ENCODE measurements around the gene PSIP1.
"Not testable (repeated sequence)": the region's sequence is repeated elsewhere in the genome, so short reads cannot be mapped to it uniquely, and the experiment has no call there.

PSIP1 gene

DNA sequence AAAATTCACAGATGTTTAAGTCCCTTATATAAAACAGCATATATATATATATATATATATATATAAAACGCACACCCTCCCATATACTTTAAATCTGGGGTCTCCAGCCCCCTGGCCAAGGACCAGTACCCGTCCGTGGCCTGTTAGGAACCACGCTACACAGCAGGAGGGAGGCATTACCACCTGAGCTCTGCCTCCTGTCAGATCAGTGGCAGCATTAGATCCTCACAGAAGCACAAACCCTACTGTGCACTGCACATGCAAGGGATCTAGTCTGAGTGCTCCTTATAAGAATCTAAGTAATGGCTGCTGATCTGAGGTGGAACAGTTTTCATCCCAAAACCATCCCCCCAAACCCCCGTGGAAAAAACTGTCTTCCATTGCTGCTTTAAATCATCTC is 9.0 kb downstream of the PSIP1 start:
- DNase-seq (ENCODE audit: low read depth): no peak

DNA sequence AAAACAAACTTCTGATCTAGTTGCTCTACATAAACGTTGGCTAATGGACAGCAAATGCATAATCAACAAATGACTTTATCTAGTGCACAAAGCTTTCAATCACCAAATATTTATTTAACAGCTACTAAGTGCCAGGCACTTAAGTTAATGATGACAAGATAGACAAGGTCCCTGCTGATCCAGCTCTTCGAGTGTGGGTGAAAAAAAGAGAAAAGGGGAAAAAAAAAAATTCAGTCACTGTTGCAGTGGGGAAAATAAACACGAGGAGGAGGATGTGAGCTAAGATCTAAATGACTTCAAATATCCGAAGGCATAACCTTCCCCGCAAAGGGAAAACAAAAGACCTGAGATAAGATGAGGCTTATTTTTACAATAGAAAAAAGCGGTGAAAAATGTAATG is 9.6 kb downstream of the PSIP1 start:
- no peak for DNase-seq (ENCODE audit: low read depth)

- DNase-seq (ENCODE audit: low read depth): no peak
Measured at GRCh38 chr9:15499139-15499538, 11.6 kb downstream of the PSIP1 start.

DNA sequence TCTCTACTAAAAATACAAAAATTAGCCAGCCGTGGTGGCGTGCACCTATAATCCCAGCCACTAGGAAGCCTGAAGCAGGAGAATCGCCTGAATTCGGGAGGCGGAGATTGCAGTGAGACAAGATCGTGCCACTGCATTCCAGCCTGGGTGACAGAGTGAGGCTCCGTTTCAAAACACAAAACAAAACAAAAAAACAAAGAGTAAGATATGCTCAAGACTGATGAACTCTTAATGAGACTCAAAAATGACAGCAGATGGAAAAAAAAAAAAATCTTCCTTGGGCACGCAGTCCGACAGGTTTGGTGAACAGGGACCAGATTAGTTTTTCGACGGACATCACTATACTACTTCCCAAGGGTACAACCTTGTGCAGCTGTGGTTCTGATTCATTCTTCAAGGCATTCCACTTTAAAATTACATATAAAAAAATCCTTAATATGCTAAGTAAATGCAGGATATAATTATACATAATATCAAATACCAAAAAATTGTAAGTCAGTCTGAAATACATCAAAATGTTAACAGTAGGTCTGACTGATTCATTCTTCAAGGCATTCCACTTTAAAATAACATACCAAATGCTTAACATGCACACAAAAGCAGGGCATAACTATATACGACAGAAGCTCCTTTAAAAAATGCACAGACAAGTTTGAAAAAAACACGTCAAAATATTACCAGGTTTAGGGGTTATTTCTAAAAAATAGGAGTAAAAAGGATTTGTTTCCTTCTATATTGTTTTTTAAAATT is 12.3 kb downstream of the PSIP1 start:
- no peak for DNase-seq (ENCODE audit: low read depth)

- DNase-seq (ENCODE audit: low read depth): no peak
Measured at GRCh38 chr9:15492485-15493150, 18.2 kb downstream of the PSIP1 start.

GRCh38 chr9:15491950-15492349 is 18.8 kb downstream of the PSIP1 start:
- DNase-seq (ENCODE audit: low read depth): no peak

- no peak for DNase-seq (ENCODE audit: low read depth)
Measured at GRCh38 chr9:15485836-15486666, 24.7 kb downstream of the PSIP1 start.

GRCh38 chr9:15484802-15485201 is 26.0 kb downstream of the PSIP1 start:
- DNase-seq (ENCODE audit: low read depth): no peak

- DNase-seq (ENCODE audit: low read depth): no peak
Measured at GRCh38 chr9:15482146-15482545, 28.6 kb downstream of the PSIP1 start.

DNA sequence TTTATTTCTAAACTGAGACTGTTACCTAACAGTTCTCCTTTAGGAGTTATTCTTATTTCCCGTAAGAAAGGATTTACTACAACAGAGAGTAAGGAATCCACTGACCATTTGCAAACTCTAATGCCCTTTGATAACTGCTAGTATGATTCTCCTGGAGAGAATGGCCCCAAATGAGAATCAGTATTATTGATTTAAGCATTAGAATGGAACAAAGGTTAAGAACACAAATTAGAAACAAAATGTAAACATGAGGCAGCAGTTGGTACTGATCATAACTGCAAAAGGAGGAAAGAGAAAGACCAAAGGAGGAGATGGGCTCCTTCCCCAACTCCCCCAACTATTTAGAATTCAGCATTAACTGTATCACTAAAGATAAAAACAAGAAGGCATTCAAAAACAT is 30.7 kb downstream of the PSIP1 start:
- DNase-seq (ENCODE audit: low read depth): no peak

GRCh38 chr9:15475923-15476536 is 34.7 kb downstream of the PSIP1 start:
- DNase-seq (ENCODE audit: low read depth): no peak

DNA sequence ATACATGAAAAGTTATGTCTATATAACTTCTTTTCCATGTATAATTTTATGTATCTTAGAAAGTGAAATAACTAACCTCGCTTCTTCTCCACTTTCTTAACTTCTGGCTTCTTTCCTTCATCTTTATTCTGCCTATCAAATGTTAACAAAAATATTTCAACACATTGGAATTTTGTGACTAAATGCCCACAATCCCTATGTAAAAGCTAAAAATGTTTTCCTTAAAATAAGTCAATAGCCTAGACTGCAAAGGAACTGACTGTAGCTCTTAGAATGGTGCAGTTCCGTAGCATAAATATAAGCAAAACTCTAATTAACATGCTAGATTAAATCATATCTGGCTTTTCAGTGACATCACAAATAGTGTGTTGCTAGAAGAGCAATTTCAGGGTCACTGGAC is 40.9 kb downstream of the PSIP1 start:
- DNase-seq (ENCODE audit: low read depth): no peak

- no peak for DNase-seq (ENCODE audit: low read depth)
Measured at GRCh38 chr9:15469406-15469805, 41.4 kb downstream of the PSIP1 start.

DNA sequence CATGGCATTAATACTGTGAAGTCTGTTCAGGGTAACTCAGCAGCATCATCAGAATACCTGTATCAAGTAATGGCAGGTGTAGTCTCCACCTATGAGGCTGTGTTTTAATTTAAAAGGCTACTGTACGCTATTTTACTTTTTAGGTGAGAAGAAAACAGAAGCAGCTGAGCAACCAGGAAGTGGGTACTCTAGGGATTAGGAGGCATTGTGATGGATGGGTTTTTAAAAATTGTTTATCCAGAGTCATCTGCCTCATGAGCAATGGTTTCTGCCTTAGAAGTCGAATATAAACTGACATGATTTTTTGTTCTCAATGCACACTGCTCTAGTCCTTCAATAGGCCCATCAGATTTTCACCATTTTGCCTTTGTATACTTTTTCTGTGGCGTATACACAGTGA is 42.6 kb downstream of the PSIP1 start:
- DNase-seq (ENCODE audit: low read depth): no peak

DNA sequence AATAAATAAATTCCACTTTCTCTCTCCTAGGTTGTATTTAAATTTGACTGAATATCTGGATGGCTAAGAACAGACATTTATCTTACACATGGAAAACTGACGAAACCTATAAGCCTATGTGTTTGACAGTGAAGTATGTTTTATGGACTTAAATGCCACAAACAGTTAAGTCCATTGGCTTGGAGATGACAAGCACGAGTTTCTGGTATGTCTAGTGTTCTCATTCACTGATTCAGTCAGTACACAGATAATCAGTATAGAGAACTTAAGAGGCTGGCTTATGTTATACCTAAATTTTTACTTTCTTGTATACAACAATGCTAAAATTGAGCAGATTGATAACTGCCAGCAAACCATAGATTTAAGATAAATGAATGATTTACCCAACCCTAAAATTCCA is 49.2 kb downstream of the PSIP1 start:
- no peak for DNase-seq (ENCODE audit: low read depth)

GRCh38 chr9:15461056-15461455 is 49.7 kb downstream of the PSIP1 start:
- DNase-seq (ENCODE audit: low read depth): no peak

DNA sequence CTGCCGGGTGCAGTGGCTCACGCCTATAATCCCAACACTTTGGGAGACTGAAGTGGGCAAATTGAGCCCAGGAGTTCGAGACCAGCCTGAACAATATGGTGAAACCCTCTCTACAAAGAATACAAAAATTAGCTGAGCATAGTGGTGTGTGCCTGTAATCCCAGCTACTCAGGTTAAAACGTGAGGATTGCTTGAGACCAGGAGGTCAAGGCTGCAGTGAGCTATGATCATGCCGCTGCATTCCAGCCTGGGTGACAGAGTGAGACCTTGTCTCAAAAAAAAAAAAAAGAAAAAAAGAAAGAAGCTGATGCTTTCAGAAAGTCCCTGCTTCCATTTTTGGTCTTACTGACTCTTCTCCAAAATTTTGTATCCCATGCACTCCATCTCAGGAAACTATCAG is 56.8 kb downstream of the PSIP1 start:
- no peak for DNase-seq (ENCODE audit: low read depth)

DNA sequence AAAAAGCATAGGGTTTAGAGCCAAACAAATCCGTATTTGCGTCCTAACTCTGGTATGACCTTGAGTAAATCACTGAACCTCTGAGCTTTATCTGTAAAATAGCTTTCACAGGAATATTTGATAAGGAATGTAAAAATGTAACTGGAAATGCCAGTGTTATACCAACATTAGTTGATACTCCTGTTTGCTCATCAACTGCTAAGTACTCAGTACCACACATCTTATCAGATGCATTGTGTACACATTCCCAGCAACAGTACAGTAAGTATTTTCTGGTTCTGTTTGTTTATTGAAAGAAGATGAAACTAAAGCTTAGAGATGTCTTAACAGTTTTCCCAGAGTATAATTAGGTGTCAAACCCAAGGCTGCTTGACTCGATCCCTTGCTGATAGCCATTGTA is 66.6 kb downstream of the PSIP1 start:
- DNase-seq (ENCODE audit: low read depth): no peak

DNA sequence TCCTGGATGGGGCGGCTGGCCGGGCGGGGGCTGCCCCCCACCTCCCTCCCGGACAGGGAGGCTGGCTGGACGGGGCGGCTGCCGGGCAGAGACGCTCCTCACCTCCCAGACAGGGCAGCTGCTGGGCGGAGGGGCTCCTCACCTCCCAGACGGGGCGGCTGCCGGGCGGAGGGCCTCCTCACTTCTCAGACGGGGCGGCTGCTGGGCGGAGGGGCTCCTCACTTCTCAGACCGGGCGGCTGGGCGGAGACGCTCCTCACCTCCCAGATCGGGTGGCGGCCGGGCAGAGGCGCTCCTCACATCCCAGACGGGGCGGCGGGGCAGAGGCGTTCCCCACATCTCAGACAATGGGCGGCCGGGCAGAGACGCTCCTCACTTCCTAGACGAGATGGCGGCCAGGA is 68.5 kb downstream of the PSIP1 start:
- not testable (repeated sequence) for DNase-seq (ENCODE audit: low read depth)

DNA sequence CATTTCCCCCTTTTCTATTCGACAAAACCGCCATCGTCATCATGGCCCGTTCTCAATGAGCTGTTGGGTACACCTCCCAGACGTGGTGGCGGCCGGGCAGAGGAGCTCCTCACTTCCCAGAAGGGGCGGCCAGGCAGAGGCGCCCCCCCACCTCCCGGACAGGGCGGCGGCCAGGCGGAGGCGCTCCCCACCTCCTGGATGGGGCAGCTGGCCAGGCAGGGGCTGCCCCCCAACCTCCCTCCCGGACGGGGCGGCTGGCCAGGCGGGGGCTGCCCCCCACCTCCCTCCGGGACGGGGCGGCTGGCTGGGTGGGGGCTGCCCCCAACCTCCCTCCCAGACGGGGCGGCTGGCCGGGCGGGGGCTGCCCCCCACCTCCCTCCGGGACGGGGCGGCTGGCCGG is 68.9 kb downstream of the PSIP1 start:
- DNase-seq (ENCODE audit: low read depth): not testable (repeated sequence)

DNA sequence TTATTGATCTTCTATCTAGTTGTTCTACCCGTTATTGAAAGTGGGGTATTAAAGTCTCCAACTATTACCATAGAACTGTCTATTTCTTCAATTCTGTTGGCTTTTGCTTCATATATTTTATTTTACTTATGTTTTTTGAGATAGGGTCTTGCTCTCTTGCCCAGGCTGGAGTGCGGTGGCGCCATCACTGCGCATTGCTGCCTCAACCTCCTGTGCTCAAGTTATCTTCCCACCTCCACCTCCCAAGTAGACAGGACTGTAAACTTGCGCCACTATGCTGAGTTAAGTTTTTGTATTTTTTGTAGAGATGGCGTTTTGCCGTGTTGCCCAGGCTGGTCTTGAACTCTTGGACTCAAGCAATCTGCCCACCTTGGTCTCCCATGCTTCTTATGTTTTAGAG is 71.9 kb downstream of the PSIP1 start:
- no peak for DNase-seq (ENCODE audit: low read depth)

DNA sequence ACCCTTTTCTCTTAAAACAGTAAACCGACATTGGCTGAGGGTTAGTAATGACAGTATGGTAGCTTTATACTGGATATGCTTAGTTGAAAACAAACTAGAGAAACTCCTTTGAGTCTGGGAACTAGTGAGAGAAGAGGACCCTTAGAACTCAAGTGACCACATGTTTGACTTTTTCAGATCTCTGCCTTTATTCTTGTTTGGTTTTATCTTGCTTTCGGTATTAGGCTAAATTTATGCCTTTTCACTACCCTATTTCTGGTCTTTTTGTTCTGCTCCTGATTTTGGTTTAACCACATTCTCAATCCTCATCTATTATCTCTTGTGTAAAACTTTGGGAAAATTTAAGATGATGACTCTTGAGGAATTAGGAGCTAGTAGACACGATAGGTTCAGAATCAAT is 77.1 kb downstream of the PSIP1 start:
- no peak for DNase-seq (ENCODE audit: low read depth)

DNA sequence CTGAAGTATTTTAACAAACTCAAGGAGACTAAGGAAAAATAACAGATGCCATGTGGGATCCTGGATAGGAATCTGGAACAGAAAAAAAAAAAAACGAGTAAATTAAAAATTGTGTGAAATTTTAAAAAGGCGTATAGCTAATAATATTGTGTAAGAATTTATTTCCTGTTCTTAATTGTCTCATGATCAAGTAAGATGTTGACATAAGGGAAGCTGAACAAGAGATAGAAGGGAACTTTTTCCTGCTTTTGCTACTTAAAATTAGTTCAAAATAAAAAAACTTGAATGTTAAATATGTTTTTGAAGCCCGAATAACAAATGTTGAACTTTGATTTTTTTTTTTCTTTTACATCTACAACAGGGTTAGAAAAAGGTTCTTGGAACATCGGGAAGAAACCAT is 77.6 kb downstream of the PSIP1 start:
- no peak for DNase-seq (ENCODE audit: low read depth)
